Fibroblast of skin of abdomen (primary cell): ENCODE data around the gene POLR2A.
"Not testable (repeated sequence)": the region's sequence is repeated elsewhere in the genome, so short reads cannot be mapped to it uniquely, and the experiment has no call there.

Experiments used
- DNase-seq: peaks from one replicate; pipeline ENCODE4 v3.0.0-alpha.2; 2013

Gene POLR2A

DNA sequence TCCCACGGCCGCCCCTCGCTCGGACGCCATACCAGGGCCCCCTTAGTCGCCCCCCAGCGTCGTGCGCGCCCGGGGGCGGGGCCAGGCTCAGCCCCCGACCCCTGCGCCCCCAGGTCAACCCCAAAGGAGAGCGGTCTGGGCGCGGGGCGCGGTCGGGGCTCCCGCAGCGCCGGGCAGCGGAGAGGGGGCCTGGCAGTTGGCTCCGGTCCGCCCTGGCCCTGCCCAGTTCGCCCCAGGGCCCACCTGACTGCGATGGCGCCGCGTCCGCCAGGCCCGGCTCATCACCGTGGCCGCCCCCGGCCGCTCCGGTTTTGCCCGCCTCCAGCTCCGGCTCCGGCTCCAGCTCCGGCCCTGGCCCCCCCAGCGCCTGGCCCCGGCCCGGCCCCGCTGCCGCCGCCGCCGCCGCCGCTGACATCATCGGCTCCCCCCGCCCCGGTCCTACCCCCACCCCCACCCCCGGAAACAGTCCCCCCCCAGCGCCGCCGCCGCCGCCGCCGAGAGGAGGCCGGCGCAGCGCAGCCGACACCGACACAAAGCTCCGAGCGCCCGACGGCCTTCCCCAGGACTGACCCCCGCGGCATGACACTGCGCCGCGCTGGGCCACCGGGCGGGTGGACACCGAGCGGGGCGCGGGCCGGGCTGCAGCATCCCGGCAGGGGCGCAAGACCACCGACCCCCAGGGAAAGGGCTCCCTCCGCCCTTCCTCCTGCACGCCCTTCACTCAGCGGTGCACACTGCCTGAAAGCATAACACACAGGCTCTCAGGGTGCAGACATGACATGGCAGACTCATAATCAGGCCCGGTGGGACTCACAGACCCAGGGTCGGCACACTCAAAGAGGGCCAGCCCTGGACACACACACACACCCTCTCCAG, 4.7 kb upstream of the POLR2A start, which contains the start of gene ZBTB4:
TSS of gene ZBTB4 (minus strand) at position 419 of the 876 bp plus-strand sequence. CDS start 12,830 bp downstream, outside the sequence.
- DNase-seq: peak; percentile 52

DNA sequence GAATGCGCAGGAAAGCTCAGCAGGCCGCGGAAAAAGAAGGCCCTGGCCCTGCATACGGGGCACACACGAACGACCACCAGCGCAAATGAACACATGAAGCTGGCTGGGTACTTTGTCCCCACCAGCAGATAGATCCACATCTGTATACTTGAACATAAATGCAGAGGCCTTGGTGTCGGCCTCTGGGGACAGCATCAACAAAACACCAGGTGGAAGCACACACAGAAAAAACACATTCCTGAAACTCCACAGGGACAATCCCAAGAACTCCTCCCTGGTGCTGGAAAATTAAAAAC, 4.1 kb upstream of the POLR2A start:
- no peak for DNase-seq

DNA sequence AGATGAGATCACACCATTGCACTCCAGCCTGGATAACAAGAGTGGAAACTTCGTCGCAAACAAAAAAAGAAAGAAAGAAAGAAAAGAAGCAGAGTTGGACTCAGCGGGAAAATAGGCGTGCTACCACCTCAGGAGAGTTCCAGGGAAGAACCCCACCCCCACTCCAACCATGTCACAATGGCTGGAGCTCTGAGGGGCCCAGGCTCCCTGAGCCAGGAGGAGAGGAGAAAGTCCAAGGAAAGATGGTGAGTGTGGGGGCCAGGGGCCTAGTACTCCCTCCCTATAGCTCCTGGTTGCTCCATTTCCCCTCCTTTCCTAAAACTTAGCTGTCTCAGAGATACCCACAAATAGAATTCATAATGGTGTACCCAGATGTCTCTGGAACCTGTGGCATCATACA, 2.9 kb upstream of the POLR2A start, which contains the start of gene SLC35G6:
TSS of gene SLC35G6 (plus strand) at position 172 of the 400 bp plus-strand sequence. CDS start at position 243, 71 bp downstream.
- not testable (repeated sequence) for DNase-seq

GRCh38 chr17:7481842-7482741, 2.1 kb upstream of the POLR2A start:
- DNase-seq: not testable (repeated sequence)

DNA sequence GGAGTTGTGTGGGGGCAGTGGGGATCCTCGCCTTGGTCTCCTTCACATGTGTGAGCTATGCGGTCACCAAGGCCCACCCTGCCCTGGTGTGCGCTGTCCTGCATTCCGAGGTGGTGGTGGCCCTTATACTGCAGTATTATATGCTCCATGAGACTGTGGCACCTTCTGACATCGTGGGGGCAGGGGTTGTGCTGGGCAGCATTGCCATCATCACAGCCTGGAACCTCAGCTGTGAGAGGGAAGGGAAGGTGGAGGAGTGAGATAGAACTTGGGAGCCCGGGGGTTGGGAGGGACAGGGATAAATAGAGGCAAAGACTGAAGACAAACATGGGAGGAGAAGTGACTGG, 1.5 kb upstream of the POLR2A start:
- not testable (repeated sequence) for DNase-seq

DNA sequence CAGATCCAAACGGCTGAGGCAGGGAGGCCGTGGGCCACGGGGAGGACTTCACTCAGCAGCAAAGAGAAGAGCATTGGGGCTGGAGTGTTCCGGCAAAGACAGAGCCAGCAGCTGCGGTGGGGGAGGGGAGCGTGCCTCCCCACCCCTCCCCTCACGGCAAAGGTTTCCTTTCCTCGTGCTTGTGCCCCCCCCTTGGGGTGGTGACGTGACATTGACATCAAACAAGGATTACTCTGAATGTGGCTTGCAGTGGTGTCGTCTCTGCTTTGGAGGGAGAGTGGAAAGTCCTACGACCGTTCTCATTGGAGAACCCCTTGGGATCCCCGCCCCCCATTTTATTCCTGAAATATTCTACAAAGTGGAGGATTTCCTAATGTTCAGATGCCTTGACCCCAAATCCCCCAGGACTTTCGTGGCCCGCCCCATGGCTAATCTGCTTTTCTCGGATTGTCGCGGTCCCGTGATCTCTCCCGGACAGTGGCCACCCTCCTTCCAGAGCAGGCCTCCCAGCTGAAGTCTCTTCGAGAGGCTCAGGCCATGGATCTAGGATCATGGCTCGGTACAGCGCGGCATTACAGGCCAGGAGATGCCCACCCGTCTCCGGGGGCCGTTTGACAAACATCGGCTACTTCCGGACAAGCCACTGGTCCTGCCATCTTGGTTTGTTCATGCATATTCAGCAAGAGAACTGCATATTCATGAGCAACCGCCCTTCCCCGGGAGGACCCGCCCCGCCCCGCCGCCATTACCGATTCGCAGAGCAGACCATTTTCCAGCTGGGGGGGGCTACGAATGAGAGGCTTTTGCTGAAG, 705 bp upstream of the POLR2A start:
- peak; percentile 93 for DNase-seq

- DNase-seq: no peak
Measured at GRCh38 chr17:7484919-7485377, 782 bp downstream of the POLR2A start.

GRCh38 chr17:7486181-7486580, 2.0 kb downstream of the POLR2A start:
- DNase-seq: peak; percentile 22

DNA sequence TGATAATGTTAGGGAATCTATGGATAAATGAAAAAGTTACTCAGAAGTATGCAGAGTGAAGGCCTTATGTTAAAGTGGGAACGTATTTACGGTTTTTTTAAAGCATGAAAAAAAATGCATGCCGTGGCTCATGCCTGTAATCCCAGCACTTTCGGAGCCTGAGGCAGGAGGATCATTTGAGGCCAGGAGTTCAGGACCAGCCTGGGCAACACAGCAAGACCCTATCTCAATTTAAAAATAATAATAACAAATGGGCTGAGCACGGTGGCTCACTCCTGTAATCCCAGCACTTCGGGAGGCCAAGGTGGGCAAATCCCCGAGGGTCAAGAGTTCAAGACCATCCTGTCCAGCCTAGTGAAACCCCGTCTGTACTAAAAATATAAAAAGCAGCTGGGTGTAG, 6.0 kb downstream of the POLR2A start:
- DNase-seq: no peak

DNA sequence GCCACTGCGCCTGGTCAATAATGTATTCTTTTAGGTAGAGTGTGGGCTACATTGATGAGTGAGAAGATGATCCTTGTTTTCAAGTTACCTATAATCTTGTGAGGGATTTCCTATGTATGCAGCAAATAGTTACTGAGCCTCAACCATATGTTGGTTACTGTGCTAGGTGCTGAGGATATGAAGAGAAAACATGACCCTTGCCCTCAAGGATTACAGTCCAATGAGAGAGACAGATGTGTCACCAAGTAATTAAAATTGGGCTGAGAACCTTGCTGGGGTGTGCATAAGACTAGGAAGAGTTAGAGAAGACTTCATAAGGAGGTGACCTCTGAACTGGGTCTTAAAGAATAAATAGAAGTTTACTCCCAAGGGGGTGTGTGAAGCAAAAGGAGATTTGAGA, 7.4 kb downstream of the POLR2A start:
- DNase-seq: no peak

DNA sequence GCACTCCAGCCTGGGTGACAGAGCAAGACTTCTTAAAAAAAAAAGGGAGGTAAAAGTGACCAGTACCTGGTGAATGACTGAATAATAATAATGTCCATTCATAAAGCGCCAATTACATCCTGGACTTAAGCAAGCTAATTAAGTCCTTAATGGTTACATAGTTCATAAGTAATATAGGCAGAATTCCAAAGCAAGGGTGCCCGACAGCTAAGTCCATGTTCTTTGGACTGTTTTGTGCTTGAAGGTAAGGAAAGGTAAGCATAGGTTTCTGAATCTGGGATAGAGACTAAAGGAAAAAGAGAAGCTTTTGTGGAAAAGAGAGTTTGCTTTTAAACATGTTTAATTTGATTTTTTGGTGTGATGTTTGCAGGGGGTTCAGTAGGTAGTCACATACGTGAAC, 9.8 kb downstream of the POLR2A start:
- no peak for DNase-seq

DNA sequence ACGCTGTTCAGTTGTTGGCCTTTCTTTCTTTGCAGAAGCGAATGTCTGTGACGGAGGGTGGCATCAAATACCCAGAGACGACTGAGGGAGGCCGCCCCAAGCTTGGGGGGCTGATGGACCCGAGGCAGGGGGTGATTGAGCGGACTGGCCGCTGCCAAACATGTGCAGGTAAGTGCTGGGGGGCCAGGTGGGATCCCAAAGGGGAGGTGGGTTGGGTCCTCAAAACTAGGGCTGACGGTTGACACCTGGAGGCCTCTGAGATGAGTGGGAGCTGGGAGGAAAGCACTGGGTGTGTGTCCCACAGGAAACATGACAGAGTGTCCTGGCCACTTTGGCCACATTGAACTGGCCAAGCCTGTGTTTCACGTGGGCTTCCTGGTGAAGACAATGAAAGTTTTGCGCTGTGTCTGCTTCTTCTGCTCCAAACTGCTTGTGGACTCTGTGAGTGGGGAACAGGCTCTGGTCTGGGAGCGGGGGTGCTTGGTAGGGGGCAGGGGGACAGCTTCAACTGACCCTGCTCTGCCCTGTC, 11.8 kb downstream of the POLR2A start:
- DNase-seq: no peak

DNA sequence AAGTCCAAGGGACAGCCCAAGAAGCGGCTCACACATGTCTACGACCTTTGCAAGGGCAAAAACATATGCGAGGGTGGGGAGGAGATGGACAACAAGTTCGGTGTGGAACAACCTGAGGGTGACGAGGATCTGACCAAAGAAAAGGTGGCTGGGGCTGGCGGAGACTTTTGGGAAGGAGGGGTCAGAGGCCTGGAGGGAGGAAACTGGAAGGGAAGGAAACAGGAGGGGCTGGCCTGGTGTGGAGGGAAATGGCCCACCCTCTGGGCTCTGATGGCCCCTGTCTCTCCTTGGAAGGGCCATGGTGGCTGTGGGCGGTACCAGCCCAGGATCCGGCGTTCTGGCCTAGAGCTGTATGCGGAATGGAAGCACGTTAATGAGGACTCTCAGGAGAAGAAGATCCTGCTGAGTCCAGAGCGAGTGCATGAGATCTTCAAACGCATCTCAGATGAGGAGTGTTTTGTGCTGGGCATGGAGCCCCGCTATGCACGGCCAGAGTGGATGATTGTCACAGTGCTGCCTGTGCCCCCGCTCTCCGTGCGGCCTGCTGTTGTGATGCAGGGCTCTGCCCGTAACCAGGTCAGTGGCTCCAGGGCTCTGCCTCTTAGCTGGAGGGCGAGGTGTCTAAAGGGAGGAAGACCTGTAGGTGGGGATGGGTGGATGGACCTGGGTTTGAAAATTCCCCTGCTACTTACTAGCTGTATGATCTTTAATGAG, 12.5 kb downstream of the POLR2A start:
- no peak for DNase-seq

- DNase-seq: no peak
Measured at GRCh38 chr17:7497228-7497627, 13.1 kb downstream of the POLR2A start.

DNA sequence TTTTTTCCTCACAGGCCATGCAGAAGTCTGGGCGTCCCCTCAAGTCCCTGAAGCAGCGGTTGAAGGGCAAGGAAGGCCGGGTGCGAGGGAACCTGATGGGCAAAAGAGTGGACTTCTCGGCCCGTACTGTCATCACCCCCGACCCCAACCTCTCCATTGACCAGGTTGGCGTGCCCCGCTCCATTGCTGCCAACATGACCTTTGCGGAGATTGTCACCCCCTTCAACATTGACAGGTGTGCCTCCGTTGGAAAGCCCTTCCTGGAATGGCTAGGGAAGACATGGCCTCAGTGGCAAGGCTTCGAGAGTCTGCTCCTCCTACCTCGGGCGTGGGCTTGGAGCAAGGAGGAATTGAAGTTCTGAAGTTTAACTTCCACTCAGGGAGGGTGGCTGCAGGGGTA, 13.5 kb downstream of the POLR2A start:
- DNase-seq: no peak

DNA sequence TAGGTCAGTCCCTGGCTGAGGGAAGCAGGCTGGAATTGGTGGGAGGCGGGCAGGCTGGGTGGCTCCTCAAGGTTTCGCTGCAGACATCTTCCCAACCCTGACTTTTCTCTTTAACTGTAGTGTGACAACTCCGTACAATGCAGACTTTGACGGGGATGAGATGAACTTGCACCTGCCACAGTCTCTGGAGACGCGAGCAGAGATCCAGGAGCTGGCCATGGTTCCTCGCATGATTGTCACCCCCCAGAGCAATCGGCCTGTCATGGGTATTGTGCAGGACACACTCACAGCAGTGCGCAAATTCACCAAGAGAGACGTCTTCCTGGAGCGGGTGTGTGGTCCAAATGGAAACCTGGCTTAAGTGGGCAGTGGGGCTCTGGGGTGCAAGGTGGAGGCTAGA, 15.0 kb downstream of the POLR2A start:
- no peak for DNase-seq

GRCh38 chr17:7501729-7502128, 17.6 kb downstream of the POLR2A start:
- no peak for DNase-seq

DNA sequence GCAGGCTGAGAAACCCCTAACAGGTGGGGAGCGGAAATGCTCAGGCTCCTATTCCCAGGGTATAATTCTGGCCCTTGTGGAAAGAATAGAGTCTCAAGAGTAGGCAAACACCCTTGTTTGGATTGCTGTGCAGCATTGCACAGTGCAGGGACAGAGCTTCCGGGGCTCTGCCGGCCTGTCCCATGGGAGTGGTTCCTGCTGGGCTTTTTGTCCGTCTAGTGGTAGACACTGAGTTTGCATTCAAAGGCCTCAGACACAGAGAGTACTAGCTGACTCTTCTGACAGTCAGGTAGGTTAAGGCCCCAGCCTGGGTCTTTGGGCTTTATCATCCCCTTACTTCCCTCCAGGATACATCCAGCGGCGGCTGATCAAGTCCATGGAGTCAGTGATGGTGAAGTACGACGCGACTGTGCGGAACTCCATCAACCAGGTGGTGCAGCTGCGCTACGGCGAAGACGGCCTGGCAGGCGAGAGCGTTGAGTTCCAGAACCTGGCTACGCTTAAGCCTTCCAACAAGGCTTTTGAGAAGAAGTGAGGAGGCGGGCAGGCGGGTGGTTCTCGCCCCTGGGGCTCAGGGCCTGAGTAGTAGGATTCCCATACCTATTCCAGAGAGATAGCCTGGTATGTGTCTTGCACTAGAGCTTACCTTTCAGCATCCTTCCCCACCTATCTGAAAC, 18.1 kb downstream of the POLR2A start:
- no peak for DNase-seq

DNA sequence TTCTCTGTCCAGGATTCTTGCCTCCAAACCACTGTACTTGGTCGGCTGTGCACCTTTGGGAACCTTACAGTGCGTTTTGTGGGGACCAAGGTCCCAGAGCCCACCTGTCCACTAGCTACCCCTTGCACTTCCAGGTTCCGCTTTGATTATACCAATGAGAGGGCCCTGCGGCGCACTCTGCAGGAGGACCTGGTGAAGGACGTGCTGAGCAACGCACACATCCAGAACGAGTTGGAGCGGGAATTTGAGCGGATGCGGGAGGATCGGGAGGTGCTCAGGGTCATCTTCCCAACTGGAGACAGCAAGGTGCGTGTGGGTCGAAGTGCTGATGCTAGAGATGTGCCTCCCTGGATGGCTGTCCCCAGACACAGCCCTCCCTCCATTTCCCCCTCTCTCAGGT, 18.8 kb downstream of the POLR2A start:
- no peak for DNase-seq

GRCh38 chr17:7503521-7503920, 19.4 kb downstream of the POLR2A start:
- DNase-seq: no peak

DNA sequence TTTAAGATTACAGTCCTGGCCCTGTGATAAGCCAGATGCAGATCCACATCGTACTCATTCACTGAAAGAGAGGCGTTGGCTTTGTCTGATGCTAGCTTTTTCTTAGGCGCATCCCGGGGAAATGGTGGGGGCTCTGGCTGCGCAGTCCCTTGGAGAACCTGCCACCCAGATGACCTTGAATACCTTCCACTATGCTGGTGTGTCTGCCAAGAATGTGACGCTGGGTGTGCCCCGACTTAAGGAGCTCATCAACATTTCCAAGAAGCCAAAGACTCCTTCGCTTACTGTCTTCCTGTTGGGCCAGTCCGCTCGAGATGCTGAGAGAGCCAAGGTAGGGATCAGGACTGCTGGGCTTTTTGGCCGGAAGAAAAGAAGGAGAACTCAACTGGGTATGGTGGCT, 24.0 kb downstream of the POLR2A start:
- DNase-seq: no peak
